Neural cell (in vitro differentiated cells): ENCODE measurements around the gene VSTM2B. TPM values are rescaled to one million over a fixed set of nuclear protein-coding genes. Genes with fewer than 3 reads are reported as not detected.

Source experiments
- H2AFZ ChIP-seq: fragments of 200-600, 300-800 bp; sonication (generic), shearing (Covaris generic); 2 replicates; pipeline ENCODE4 v1.6.0; 2014; ENCODE audit warnings: low read depth, mild to moderate bottlenecking, antibody characterized with exemption, low read length, moderate library complexity
- H3F3A ChIP-seq: fragments of 200-600 bp; shearing (Covaris generic); 2 replicates; pipeline ENCODE4 v1.6.1; 2016; ENCODE audit warnings: mild to moderate bottlenecking, moderate library complexity, mixed read lengths, antibody characterized with exemption, low read length; ENCODE audit not compliant: insufficient read depth, poor library complexity, severe bottlenecking
- H3K27ac ChIP-seq: fragments of 200-600, 300-800 bp; sonication (generic), shearing (Covaris generic); 2 replicates; pipeline ENCODE4 v1.5.1; 2014; ENCODE audit warnings: mild to moderate bottlenecking, low read length, moderate library complexity
- H3K27me3 ChIP-seq: fragments of 300-800, 200-600 bp; sonication (generic), shearing (Covaris generic); 2 replicates; pipeline ENCODE4 v1.6.0; 2014; ENCODE audit warnings: mild to moderate bottlenecking, low read depth, low read length, moderate library complexity; ENCODE audit not compliant: insufficient read depth
- H3K36me3 ChIP-seq: fragments of 300-800, 200-600 bp; sonication (generic), shearing (Covaris generic); 2 replicates; pipeline ENCODE4 v1.5.1; 2014; ENCODE audit warnings: mild to moderate bottlenecking, antibody characterized with exemption, low read length, moderate library complexity; ENCODE audit not compliant: insufficient read depth
- H3K4me2 ChIP-seq: fragments of 300-800, 200-600 bp; sonication (generic), shearing (Covaris generic); 2 replicates; pipeline ENCODE4 v1.6.0; 2014; ENCODE audit warnings: mild to moderate bottlenecking, low read length
- H3K4me3 ChIP-seq: fragments of 300-800, 200-600 bp; sonication (generic), shearing (Covaris generic); 2 replicates; pipeline ENCODE4 v1.5.1; 2014; ENCODE audit warnings: mild to moderate bottlenecking, low read length, moderate library complexity
- H3K79me2 ChIP-seq: fragments of 200-600 bp; shearing (Covaris generic); replicated peaks from 2 replicates; pipeline ENCODE4 v1.6.0; 2014; ENCODE audit warnings: mild to moderate bottlenecking, low read length, moderate library complexity; ENCODE audit not compliant: insufficient read depth
- H3K9ac ChIP-seq: fragments of 300-800, 200-600 bp; sonication (generic), shearing (Covaris generic); 2 replicates; pipeline ENCODE4 v1.6.1; 2016; ENCODE audit warnings: mild to moderate bottlenecking, low read length, mixed read lengths
- H3K9me2 ChIP-seq: fragments of 200-600 bp; shearing (Covaris generic); 2 replicates; pipeline ENCODE4 v1.6.1; 2016; ENCODE audit warnings: mild to moderate bottlenecking, low read length, mixed read lengths; ENCODE audit not compliant: insufficient read depth
- H3K9me3 ChIP-seq: fragments of 200-600, 300-800 bp; sonication (generic), shearing (Covaris generic); 2 replicates; pipeline ENCODE4 v1.6.1; 2016; ENCODE audit warnings: mild to moderate bottlenecking, mixed run types, low read length, moderate library complexity, mixed read lengths
- H4K20me1 ChIP-seq: fragments of 200-600 bp; shearing (Covaris generic); 2 replicates; pipeline ENCODE4 v1.6.1; 2016; ENCODE audit warnings: mild to moderate bottlenecking, mixed run types; ENCODE audit not compliant: insufficient read depth
- EP300 ChIP-seq: fragments of 450-650 bp; conservative IDR thresholded peaks from 2 replicates; pipeline ENCODE4 v1.6.1; 2014; ENCODE audit warnings: antibody characterized with exemption, mild to moderate bottlenecking, moderate library complexity; ENCODE audit not compliant: poor library complexity, severe bottlenecking
- EZH2 ChIP-seq: fragments of 200-600, 300-800 bp; shearing (Covaris generic), sonication (generic); IDR thresholded peaks from 2 replicates; pipeline ENCODE4 v1.6.1; 2014; ENCODE audit warnings: antibody characterized with exemption, low read length, borderline replicate concordance, mild to moderate bottlenecking; ENCODE audit not compliant: insufficient read depth, poor library complexity, severe bottlenecking
- MXI1 ChIP-seq: fragments of 450-650 bp; conservative IDR thresholded peaks from 2 replicates; pipeline ENCODE4 v1.6.1; 2014; ENCODE audit warnings: antibody characterized with exemption, mild to moderate bottlenecking; ENCODE audit not compliant: poor library complexity, severe bottlenecking
- POLR2AphosphoS5 ChIP-seq: IDR thresholded peaks from 2 replicates; pipeline ENCODE4 v1.6.1; 2012
- RAD21 ChIP-seq: fragments of 450-650 bp; conservative IDR thresholded peaks from 2 replicates; pipeline ENCODE4 v1.6.1; 2014; ENCODE audit warnings: antibody characterized with exemption, mild to moderate bottlenecking, moderate library complexity
- REST ChIP-seq: IDR thresholded peaks from 2 replicates; pipeline ENCODE4 v1.6.1; 2012; ENCODE audit warnings: borderline replicate concordance
- SMC3 ChIP-seq: fragments of 450-650 bp; conservative IDR thresholded peaks from 2 replicates; pipeline ENCODE4 v1.6.1; 2014; ENCODE audit warnings: antibody characterized with exemption, mild to moderate bottlenecking, moderate library complexity; ENCODE audit not compliant: poor library complexity
- TAF1 ChIP-seq: IDR thresholded peaks from 2 replicates; pipeline ENCODE4 v1.6.1; 2012; ENCODE audit warnings: low read depth
- polyA plus RNA-seq: library from polyadenylated mRNA; depleted of rRNA; stranded (reverse); fragments of >200 nt; gene quantifications from 2 replicates; pipeline ENCODE4 v1.2.3, GENCODE V29; 2014
- TF ChIP-seq, protein P1 (sequence below): fragments of 450-650 bp; IDR thresholded peaks from 2 replicates; pipeline ENCODE4 v1.5.1; 2014; ENCODE audit warnings: antibody characterized with exemption, mild to moderate bottlenecking, moderate library complexity; ENCODE audit not compliant: poor library complexity, severe bottlenecking

Gene VSTM2B
- polyA plus RNA-seq, 1 donor from 2014 or later, result 24.4 TPM

GRCh38 chr19:29548483-29549085 lies 22.8 kb downstream of the VSTM2B start:
- Histone ChIP-seq H3K9ac (no peak overlapping the region), H3K9me3 (peaks cover 8% of the 10 kb centered on the region), H3K27ac (no peak overlapping the region), H3K4me2 (no peak overlapping the region), H3K4me3 (no peak overlapping the region), H3K36me3 (no peaks in the 10 kb centered on the region), H3K27me3 (no peaks in the 10 kb centered on the region), H3F3A (no peaks in the 10 kb centered on the region), H2AFZ (no peak overlapping the region), H3K79me2 (no peaks in the 10 kb centered on the region), H4K20me1 (no peaks in the 10 kb centered on the region), H3K9me2 (no peaks in the 10 kb centered on the region)
- no peak for TF ChIP-seq MXI1
- no peak for TF ChIP-seq EZH2
- TF ChIP-seq POLR2AphosphoS5, result no peak
- TF ChIP-seq EP300, result no peak
- TF ChIP-seq REST, result no peak
- no peak for TF ChIP-seq TAF1
- TF ChIP-seq RAD21, result no peak
- TF ChIP-seq, protein P1, sequence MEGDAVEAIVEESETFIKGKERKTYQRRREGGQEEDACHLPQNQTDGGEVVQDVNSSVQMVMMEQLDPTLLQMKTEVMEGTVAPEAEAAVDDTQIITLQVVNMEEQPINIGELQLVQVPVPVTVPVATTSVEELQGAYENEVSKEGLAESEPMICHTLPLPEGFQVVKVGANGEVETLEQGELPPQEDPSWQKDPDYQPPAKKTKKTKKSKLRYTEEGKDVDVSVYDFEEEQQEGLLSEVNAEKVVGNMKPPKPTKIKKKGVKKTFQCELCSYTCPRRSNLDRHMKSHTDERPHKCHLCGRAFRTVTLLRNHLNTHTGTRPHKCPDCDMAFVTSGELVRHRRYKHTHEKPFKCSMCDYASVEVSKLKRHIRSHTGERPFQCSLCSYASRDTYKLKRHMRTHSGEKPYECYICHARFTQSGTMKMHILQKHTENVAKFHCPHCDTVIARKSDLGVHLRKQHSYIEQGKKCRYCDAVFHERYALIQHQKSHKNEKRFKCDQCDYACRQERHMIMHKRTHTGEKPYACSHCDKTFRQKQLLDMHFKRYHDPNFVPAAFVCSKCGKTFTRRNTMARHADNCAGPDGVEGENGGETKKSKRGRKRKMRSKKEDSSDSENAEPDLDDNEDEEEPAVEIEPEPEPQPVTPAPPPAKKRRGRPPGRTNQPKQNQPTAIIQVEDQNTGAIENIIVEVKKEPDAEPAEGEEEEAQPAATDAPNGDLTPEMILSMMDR, result no peak

GRCh38 chr19:29549105-29550070 lies 23.6 kb downstream of the VSTM2B start:
- no peak overlapping the region for H3K4me2 ChIP-seq
- TF ChIP-seq REST (no peak), RAD21 (no peak), MXI1 (no peak), EZH2 (no peak), TAF1 (no peak), POLR2AphosphoS5 (no peak), EP300 (no peak), SMC3 (no peak)
- TF ChIP-seq, protein P1, result no peak
- no peaks in the 10 kb centered on the region for H3K27me3 ChIP-seq
- H3K27ac ChIP-seq, result no peak overlapping the region
- H3K9me2 ChIP-seq, result no peaks in the 10 kb centered on the region
- no peaks in the 10 kb centered on the region for H3K36me3 ChIP-seq
- no peaks in the 10 kb centered on the region for H4K20me1 ChIP-seq
- H2AFZ ChIP-seq, result no peak overlapping the region
- no peaks in the 10 kb centered on the region for H3F3A ChIP-seq
- H3K4me3 ChIP-seq, result no peak overlapping the region
- no peak overlapping the region for H3K9ac ChIP-seq
- peaks cover 9% of the 10 kb centered on the region for H3K9me3 ChIP-seq
- no peaks in the 10 kb centered on the region for H3K79me2 ChIP-seq
